NCI-H2196 (cell line): ENCODE results near the gene TAOK1.

Experiments used
- DNase-seq: peaks from one replicate; lab custom pipeline; 2025; ENCODE audit not compliant: unreplicated experiment; lab: John Stamatoyannopoulos, UW

Gene TAOK1

GRCh38 chr17:29378500-29378899, 11.7 kb upstream of the TAOK1 start:
- DNase-seq: no peak

- DNase-seq: peak; percentile 5
These were observed 10.8 kb upstream of the TAOK1 start for GRCh38 chr17:29379084-29379991.

- DNase-seq: no peak
These were observed 6.5 kb upstream of the TAOK1 start for GRCh38 chr17:29383686-29384085.

- no peak for DNase-seq
These were observed 5.3 kb upstream of the TAOK1 start for GRCh38 chr17:29384901-29385300.

- no peak for DNase-seq
These were observed 3.4 kb upstream of the TAOK1 start for GRCh38 chr17:29386760-29387159.

- DNase-seq: no peak
These were observed 1.2 kb upstream of the TAOK1 start for GRCh38 chr17:29388937-29389336.

GRCh38 chr17:29390851-29391631, 878 bp downstream of the TAOK1 start:
- no peak for DNase-seq

- no peak for DNase-seq
These were observed 3.3 kb downstream of the TAOK1 start for GRCh38 chr17:29393436-29393835.

- no peak for DNase-seq
These were observed 4.6 kb downstream of the TAOK1 start for GRCh38 chr17:29394761-29395160.

GRCh38 chr17:29396066-29396465, 5.9 kb downstream of the TAOK1 start:
- DNase-seq: no peak

GRCh38 chr17:29399634-29400033, 9.5 kb downstream of the TAOK1 start:
- DNase-seq: no peak

GRCh38 chr17:29400818-29401217, 10.7 kb downstream of the TAOK1 start:
- DNase-seq: no peak

- no peak for DNase-seq
These were observed 11.1 kb downstream of the TAOK1 start for GRCh38 chr17:29401258-29401657.

GRCh38 chr17:29407856-29408255, 17.7 kb downstream of the TAOK1 start:
- DNase-seq: no peak

GRCh38 chr17:29409963-29410362, 19.8 kb downstream of the TAOK1 start:
- DNase-seq: no peak

- no peak for DNase-seq
These were observed 22.8 kb downstream of the TAOK1 start for GRCh38 chr17:29412780-29413565.

GRCh38 chr17:29420128-29420527, 30.0 kb downstream of the TAOK1 start:
- DNase-seq: no peak

- DNase-seq: no peak
These were observed 40.1 kb downstream of the TAOK1 start for GRCh38 chr17:29430275-29430674.

- no peak for DNase-seq
These were observed 43.4 kb downstream of the TAOK1 start for GRCh38 chr17:29433541-29433940.

- DNase-seq: no peak
These were observed 44.4 kb downstream of the TAOK1 start for GRCh38 chr17:29434550-29434949.

- no peak for DNase-seq
These were observed 52.3 kb downstream of the TAOK1 start for GRCh38 chr17:29442451-29442850.
